22Rv1 (cell line): ENCODE results near the gene IL25.

ENCODE experiments used
- ZFX ChIP-seq: fragments of 450-650 bp; IDR thresholded peaks from 2 replicates; pipeline ENCODE4 v1.6.1; 2017; ENCODE audit warnings: antibody characterized with exemption, borderline replicate concordance
- TF ChIP-seq, protein P1 (sequence below): fragments of 450-650 bp; IDR thresholded peaks from 2 replicates; pipeline ENCODE4 v1.5.1; 2017; ENCODE audit warnings: mild to moderate bottlenecking

DNA sequence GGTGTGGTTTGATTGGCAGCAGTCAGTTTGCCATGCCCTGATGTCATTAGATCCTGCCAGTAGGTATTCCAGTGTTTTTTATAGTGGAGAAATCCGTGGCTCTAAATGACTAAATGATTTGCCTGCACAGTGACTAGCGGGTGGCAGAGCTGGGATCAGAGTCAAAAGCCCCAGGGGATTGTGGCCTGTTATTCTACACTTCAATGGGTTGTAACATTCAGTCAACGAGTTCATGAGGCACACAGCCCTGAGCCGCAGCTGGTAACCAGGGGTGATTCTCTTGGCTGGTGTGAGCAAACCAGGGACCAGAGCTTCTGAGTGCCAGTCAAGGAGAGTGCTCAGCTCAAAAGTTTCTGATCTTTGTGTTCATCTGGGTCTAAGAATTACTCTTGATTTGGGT lies 33.6 kb downstream of the IL25 start:
- TF ChIP-seq, protein P1, sequence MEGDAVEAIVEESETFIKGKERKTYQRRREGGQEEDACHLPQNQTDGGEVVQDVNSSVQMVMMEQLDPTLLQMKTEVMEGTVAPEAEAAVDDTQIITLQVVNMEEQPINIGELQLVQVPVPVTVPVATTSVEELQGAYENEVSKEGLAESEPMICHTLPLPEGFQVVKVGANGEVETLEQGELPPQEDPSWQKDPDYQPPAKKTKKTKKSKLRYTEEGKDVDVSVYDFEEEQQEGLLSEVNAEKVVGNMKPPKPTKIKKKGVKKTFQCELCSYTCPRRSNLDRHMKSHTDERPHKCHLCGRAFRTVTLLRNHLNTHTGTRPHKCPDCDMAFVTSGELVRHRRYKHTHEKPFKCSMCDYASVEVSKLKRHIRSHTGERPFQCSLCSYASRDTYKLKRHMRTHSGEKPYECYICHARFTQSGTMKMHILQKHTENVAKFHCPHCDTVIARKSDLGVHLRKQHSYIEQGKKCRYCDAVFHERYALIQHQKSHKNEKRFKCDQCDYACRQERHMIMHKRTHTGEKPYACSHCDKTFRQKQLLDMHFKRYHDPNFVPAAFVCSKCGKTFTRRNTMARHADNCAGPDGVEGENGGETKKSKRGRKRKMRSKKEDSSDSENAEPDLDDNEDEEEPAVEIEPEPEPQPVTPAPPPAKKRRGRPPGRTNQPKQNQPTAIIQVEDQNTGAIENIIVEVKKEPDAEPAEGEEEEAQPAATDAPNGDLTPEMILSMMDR: no peak
- TF ChIP-seq ZFX: no peak
